HG02938 (cell line): ENCODE results near the gene ERBB4.

ENCODE experiments used
- ATAC-seq: cut with Tn5 transposase; IDR thresholded peaks from one replicate; pipeline ENCODE4 v1.9.1; 2021; ENCODE audit warnings: mild to moderate bottlenecking, moderate library complexity; ENCODE audit not compliant: unreplicated experiment

Gene ERBB4

GRCh38 chr2:212367431-212367830, 171.2 kb downstream of the ERBB4 start:
- ATAC-seq = no peak

- no peak for ATAC-seq
Observed at GRCh38 chr2:212364112-212364985, 174.3 kb downstream of the ERBB4 start.

DNA sequence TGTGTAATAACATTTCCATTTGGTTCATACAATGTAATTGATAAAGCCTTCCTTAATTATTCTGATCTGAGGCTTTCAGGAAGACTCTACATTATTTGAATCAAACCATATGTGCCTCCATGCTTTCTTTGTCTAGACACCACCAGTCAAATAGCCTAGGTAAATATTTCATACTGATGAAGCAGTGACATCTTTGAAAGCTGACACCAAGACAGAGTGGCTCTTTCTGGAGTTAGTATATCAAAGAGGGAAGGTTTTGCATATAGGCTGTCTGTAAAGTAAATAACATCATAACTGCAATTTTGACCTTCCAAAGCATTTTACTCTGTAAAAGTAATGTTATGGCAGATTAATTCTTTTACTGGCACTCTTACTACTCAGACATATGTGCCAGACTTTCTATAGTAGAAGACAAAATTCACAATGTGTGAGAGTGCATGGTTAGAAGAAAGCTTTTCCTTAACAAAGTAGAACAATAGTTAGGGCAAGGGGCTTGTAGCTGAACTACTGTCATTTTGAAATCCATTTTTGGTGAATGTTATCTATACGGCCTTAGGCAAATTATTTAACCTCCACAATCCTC, 177.3 kb downstream of the ERBB4 start:
- ATAC-seq = no peak

GRCh38 chr2:212360068-212360460, 178.5 kb downstream of the ERBB4 start:
- no peak for ATAC-seq

DNA sequence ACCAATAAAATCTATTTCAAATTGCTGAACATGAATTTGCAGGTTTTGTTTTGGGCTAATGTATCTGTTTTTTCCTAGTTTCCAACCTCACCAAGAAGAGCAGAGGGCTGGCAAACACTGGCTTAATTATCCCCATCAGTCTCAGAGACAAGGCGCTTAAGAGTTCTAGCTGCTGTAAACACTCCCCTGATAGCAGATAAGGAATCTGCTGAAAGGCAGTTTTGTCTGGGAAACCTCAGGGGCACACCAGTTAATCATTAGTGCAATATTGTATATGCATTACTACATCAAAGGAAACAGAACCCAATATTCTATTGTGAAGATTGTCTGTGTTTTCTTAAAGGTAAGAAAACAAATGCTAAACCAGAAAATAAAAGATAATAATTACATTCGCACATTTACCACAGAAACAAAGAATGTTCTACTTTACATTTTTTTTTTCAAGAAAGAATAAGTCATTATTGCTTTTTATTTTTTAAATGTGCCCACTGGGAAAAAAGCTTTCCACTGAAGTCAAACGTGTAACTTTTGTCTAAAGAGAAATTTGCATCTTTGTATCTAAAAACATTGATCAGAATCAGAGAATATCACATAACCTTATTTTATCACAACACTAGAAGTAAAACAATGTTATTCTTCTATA, 179.1 kb downstream of the ERBB4 start:
- ATAC-seq = no peak

DNA sequence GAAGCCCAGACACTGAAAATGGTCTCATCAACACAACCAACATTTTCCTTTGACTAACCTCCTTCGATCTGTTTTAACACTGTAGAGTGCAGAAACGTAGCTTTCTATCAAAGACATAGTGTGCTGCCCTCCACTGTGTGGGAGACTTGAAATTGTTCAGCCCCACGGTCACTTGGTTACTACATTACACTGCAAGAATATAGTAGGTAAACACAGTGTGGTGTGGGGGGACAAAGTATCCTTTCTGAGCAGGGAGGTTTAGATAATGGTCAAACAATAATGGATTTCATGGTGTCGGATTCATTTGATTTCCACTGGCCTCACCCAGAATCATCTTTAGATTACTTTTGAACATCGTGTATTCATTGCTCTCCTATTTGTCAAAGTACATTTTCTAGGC, 181.0 kb downstream of the ERBB4 start:
- ATAC-seq = no peak

DNA sequence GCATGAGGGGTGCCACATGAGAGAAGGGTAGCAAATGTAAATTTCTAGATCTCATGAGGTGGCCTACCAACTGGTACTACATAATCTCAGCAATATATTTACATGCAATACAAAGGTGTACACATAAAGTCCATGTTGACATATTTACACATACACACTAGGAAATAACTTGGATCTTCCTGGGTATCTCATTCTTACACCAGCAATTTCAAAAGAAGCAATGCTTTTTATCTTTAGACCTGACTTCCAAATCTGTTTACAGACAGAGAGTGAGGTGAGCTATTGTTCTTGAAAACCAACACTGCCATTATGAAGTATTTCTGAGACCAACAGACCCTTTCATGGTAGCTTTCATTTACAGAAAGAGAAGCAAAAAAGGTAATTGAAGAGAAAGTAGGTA, 184.2 kb downstream of the ERBB4 start:
- no peak for ATAC-seq

- no peak for ATAC-seq
Observed at GRCh38 chr2:212348501-212348900, 190.1 kb downstream of the ERBB4 start.

- ATAC-seq = no peak
Observed at GRCh38 chr2:212346865-212347264, 191.7 kb downstream of the ERBB4 start.

DNA sequence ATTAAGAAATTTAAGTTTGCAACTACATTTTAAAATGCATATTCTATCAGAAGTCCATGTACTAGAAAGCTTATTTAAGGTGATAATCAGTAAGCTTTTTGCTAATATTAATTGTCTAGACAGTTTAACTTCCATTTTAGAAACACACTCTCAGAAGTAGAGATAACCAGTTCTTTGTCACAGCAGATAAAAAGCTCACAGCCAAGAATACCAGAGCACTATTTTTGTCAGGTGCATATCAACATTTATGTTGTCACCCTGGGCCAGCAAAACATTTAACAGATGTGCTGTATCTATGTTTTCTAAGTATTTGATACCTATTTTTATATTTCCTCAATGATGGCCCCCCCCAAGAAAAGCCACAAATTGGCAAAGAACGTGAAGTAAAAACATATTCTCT, 192.6 kb downstream of the ERBB4 start:
- ATAC-seq = no peak

- ATAC-seq = no peak
Observed at GRCh38 chr2:212344131-212344530, 194.5 kb downstream of the ERBB4 start.

DNA sequence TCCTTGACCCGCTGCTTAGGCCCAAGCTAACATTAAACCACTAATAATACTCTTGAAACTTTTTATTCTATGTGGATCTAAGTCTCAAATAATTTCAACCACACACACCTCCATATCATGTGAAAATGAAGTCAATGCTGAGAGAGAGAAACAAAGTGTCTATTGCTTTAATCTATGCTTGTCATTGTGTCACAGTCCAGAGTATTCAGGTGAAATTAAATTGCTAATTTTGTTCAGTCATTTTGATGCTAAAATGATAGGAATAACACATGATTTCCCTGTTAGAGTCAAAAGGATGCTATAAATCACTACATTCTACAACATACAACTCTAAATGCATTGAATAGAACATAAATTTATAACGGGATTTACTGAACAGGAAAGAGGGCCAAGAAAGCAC, 195.4 kb downstream of the ERBB4 start:
- ATAC-seq = no peak

DNA sequence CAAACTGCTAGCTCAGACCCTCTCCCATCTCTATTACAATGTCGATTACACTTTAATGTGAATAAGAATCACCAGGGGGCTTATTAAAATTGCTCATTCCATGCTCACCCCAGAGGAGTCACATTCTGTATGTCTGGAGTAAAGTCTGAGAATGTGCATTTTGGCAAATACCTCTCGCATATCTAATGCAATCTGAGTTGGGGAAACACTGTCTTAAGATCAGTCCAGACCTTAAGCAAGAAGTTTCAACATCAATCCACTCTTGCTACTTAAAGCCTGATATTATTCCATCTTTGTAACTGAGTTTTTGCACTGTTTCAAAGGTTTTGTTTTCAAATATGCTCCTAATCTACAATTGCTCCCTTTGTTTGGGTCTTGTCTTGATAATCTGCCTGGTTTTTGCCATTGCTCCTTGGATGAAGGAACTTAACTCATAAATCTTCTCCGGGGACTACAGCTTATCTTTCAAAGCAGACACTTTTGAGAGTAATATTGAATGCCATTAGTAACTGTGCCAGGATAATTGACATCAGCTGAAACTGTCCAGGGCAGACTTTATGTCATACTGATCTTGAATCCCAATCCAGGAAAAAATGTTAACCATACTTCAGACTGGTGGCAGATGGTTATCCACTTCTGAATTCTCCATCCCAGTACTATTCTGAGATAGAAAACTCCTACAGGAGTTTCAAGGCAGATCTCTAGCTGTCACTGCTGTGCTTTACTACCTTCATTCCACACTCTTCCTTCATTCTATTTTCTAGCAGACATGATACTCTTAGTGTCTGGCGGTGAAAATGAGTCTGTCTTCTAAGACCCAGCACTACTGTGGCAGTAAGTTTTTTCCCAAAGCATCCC, 200.9 kb downstream of the ERBB4 start:
- no peak for ATAC-seq

GRCh38 chr2:212337036-212337435, 201.6 kb downstream of the ERBB4 start:
- ATAC-seq = no peak

DNA sequence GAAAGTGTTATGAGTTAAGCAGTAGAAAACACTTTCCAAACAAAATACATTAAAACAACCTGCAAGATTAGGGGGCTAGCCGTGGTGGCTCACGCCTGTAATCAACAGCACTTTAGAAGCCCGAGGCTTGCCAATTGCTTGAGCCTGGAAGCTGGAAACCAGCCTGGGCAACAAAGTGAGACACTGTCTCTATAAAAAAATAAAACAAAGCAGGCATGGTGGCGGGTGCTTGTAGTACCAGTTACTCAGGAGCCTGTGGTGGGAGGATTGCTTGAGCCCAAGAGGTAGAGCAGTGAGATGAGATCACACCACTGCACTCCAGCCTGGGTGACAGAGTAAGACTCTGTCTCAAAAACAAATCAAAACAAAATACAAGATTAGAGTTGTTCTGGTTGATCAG, 208.3 kb downstream of the ERBB4 start:
- ATAC-seq = no peak

DNA sequence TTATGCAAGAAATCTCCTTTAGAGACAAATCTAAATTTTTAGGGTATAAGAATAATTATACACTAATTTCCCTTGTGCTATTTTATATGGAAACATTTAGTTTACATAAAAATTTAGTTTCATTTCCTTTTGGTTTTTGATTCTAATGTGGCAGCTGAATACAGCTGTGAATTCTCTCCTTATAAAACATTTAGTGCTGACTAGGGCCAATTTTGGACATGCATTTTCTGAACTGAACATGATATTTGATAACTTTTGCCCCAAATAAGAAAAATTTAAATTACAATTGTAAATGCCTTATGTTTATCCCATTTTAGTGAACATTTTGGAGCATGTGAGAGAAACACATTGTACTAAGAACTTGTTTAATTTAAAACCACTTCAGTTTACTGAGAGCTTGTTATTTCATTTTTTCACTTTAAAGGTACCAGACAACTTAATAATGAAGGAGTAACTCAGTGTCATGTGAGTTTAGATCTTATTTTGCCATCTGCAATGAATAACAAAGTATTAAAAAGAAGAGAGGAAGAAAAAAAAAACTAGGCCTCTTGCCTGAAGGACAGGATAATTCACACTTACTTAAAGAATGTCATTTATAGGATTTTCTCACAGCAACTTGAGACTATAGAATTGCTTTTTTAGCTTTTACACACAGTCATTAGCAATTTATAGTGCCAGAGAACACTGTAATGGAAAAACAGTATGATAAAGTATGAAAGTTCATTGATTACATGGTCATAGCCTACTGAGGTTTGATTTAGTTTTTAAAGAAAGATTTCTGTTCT, 209.7 kb downstream of the ERBB4 start:
- no peak for ATAC-seq

GRCh38 chr2:212328136-212328535, 210.5 kb downstream of the ERBB4 start:
- ATAC-seq = no peak

DNA sequence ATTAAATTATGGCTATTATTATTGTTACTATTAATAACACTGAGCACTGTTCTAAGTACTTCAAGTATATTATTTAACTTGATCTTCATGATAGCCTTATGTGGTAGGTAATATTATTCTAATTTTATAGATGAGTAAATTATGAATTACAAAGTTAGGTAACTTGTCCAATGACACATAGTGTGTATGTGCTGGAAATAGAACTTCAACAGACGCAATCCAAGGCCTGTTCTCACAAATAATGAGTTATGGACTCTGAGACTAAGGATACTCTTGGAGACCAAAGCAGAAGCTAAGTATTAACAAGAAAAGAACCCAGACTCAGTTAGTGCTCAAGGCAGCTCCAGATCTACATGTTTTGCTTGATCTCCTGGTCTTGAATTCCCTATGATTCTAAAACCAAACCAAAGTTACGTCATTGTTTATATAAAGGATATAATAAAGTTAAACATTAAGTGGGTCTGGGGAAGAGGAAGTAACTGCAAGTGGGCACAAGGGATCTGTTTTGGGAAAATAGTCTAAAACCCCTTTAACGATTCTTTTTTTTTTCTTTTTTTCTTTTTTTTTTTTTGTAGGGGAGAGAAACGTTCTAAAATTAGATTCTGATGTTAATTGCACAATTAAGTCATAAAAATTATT, 211.3 kb downstream of the ERBB4 start:
- no peak for ATAC-seq

DNA sequence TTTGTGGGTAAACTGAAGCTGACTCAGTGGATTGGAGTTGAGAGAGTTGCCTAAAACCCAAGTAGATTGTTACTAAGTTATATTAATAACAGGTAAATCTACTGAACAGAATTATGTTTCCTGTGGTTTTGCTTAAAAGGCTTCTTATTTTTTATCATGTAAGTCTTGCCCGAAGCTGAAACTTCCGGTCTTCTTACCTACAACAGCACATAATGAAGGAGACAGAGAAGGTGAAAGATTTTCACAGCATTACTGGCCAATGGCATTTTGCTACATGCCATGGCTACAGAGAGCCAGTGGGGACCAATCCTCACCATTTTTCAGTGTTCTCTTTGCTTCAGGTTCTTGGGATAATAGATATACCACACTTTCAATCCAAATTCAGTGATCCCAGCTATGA, 220.0 kb downstream of the ERBB4 start:
- ATAC-seq = no peak

DNA sequence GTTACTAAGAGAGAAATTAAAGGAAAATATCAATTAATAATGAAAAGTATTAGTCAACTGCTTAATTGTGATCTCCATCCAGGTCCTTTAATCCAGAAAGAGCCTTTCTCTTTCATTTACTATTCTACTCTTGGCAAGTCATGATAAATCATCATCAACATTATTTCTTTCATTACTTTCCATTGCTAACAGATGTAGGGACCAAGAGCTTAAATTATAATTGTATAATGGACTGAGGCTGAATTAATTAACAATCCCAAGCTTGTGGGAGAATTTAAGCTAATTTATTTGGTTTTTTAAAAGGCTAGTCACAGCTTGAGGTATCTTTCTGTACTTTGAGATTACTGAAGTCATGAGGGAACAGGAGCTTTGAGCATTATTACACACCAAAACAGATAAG, 223.9 kb downstream of the ERBB4 start:
- no peak for ATAC-seq
